AG04450 (cell line): Measurements from ENCODE around the gene TBC1D8. TPM values are rescaled to one million over a fixed set of nuclear protein-coding genes. Genes with fewer than 3 reads are reported as not detected.

Experiments used
- CTCF ChIA-PET: fragments of 300-600, 350-600 bp; formaldehyde crosslinking; extraction: SDS; loops from one replicate; lab custom pipeline; 2022; ENCODE audit warnings: antibody characterized with exemption, inconsistent platforms; lab: Charles Lee
- POLR2A ChIA-PET: fragments of 350-600 bp; formaldehyde crosslinking; extraction: SDS; loops from one replicate; lab custom pipeline; 2021; ENCODE audit warnings: antibody characterized with exemption, inconsistent platforms; lab: Yijun Ruan, JAX
- DNase-seq: peaks from one replicate; pipeline ENCODE4 v3.0.0-alpha.2; 2011; ENCODE audit warnings: low read depth, low spot score
- H3K27ac ChIP-seq: one replicate; pipeline ENCODE4 v1.5.1; 2012; ENCODE audit warnings: low read depth, low read length, control low read depth
- H3K27me3 ChIP-seq: one replicate; pipeline ENCODE4 v1.6.0; 2012; ENCODE audit warnings: low read length; ENCODE audit not compliant: control insufficient read depth, insufficient read depth
- H3K4me3 ChIP-seq: 2 replicates; pipeline ENCODE4 v1.5.1; 2011; ENCODE audit warnings: mild to moderate bottlenecking, low read depth, low read length, control low read depth
- H3K9me3 ChIP-seq: 2 replicates; pipeline ENCODE4 v1.5.1; 2012; ENCODE audit warnings: low read length; ENCODE audit not compliant: control insufficient read depth, insufficient read depth
- polyA plus RNA-seq: library from polyadenylated mRNA; depleted of rRNA; stranded (reverse); fragments of >200 nt; gene quantifications from 2 replicates; pipeline ENCODE4 v1.2.3, GENCODE V29; 2011
- TF ChIP-seq, protein P1 (sequence below): IDR thresholded peaks from 2 replicates; pipeline ENCODE4 v1.5.1; 2011; ENCODE audit warnings: low read depth, low read length, control low read depth, inconsistent platforms

Gene TBC1D8
- polyA plus RNA-seq, 1 experiment: 2.5 TPM

DNA sequence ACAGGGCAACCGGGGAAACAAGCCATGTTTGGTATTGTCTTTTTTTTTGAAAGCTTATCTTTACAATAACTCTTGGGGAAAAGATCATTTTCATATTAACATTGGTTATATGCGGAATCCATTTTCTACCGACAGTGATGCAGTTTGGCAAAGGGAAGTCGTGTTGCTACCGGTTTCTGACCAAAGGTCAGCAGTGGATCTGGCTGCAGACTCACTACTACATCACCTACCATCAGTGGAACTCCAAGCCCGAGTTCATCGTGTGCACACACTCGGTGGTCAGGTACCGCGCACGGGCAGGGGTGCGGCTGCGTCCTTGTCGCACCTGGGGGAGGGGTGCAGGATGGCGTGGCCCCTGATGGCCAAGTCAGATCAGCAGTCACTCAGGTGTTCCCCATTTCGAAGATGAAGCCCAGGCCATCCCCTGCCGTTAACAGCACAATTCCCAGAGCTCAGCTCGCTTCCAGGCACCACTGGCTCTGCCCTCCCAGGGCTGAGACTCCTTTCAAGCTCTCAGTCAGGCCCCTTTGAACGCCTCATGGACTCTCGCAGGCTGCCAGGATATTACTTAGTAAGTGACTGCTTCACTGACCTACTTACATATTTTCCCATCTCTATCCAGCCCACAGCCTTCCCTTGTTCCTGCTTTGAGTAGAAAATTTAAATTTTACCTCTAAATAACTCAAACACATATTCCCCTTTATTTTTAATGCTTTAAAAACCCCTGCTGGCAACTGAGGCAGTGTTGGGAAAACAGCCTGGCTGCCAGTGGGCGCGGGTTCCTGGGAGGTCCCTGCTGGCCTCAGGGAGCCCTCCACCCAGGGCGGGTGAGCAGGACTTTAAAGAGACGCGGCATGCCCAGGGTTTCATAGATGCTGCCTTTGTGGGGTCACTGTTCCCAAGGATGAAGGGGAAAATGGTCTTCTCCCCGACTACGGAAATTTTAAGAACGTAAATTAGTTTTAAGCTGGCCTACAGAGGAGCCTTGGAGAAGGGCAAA lies 182.7 kb downstream of the TBC1D8 start:
- no peak for DNase-seq
- ChIA-PET POLR2A (no interaction called here), CTCF (no interaction called here)
- H3K4me3 ChIP-seq: no peak overlapping the region
- H3K9me3 ChIP-seq: no peaks in the 10 kb centered on the region; the same call in 1 of the 2 replicates
- no peak overlapping the region for H3K27ac ChIP-seq
- TF ChIP-seq, protein P1, sequence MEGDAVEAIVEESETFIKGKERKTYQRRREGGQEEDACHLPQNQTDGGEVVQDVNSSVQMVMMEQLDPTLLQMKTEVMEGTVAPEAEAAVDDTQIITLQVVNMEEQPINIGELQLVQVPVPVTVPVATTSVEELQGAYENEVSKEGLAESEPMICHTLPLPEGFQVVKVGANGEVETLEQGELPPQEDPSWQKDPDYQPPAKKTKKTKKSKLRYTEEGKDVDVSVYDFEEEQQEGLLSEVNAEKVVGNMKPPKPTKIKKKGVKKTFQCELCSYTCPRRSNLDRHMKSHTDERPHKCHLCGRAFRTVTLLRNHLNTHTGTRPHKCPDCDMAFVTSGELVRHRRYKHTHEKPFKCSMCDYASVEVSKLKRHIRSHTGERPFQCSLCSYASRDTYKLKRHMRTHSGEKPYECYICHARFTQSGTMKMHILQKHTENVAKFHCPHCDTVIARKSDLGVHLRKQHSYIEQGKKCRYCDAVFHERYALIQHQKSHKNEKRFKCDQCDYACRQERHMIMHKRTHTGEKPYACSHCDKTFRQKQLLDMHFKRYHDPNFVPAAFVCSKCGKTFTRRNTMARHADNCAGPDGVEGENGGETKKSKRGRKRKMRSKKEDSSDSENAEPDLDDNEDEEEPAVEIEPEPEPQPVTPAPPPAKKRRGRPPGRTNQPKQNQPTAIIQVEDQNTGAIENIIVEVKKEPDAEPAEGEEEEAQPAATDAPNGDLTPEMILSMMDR: no peak
- no peaks in the 10 kb centered on the region for H3K27me3 ChIP-seq

DNA sequence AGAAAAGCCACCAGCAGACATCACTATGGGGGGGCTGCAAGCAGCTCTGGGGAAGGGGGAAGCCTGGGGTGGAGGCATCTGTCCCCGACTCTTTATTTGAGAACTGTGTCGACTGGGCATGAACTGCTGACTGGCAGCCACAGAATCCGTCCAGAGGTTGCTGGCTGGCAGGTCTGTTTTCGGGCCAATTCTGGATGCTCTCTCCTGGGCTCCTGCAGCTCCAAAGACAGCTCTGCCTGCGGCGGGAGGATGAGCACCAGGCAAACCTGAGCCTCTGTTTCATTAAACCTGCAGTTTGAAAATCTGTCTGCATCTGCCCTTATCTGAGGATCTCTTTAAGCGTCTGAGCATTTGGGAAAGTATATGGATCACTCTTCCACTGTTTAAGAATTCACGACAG lies 183.5 kb downstream of the TBC1D8 start:
- no peak overlapping the region for H3K27ac ChIP-seq
- H3K4me3 ChIP-seq: no peak overlapping the region
- no peaks in the 10 kb centered on the region; the same call in 1 of the 2 replicates for H3K9me3 ChIP-seq
- CTCF ChIA-PET: interaction anchor here (1.3 kb wide), 1 partner anchor 237 kb away, joined by 3 read pairs; no protein-coding TSS in a partner anchor
- no peaks in the 10 kb centered on the region for H3K27me3 ChIP-seq
- TF ChIP-seq, protein P1: no peak
- no peak for DNase-seq
- POLR2A ChIA-PET: no interaction called here

DNA sequence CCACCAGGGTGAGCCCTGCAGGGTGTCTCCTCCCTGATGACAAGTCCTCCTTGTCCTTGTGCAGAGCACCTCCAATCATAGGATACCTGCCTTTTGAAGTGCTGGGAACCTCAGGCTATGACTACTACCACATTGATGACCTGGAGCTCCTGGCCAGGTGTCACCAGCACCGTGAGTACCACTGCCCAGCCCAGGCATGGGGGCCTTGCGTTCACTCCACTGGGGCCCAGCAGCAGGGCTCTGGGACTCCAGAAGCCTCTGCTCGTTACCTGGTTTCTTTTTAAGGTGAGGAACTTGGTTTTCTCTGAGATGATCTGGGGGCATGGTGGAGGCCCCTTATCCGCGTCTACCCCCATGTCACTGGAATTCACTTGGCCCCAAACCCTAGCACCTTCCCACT lies 185.6 kb downstream of the TBC1D8 start:
- no peak for DNase-seq
- CTCF ChIA-PET: interaction anchor here (1.1 kb wide), 1 partner anchor 235 kb away, joined by 3 read pairs; no protein-coding TSS in a partner anchor
- H3K9me3 ChIP-seq: peaks cover 2% of the 10 kb centered on the region; the same call in 1 of the 2 replicates
- no peaks in the 10 kb centered on the region for H3K27me3 ChIP-seq
- TF ChIP-seq, protein P1: no peak
- no peak overlapping the region for H3K27ac ChIP-seq
- POLR2A ChIA-PET: no interaction called here
- no peak overlapping the region for H3K4me3 ChIP-seq

DNA sequence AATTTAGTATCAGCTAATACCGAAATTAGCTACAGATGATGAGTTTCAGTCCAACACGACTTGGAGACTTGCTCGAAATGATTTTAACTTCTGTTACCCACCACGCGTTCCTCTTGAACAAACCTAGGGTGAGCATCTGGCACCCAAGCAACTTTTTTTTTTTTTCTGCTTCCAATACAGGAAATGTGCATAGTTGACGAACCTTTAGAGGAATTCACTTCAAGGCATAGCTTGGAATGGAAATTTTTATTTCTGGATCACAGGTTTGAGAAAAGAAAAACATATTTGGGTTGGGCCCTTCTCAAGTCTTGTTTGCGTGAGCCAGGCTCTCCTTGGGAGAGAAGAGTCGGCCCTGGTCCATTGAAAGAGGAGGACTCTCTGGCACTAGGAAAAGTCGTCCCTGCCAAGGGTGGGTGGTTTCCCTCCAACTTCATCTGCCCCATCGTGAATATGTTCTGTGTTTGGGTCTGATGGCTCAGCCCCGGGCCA lies 186.5 kb downstream of the TBC1D8 start:
- CTCF ChIA-PET: interaction anchor here (0.9 to 1.1 kb wide), 2 partner anchors 62 to 234 kb away, joined by 3 to 5 read pairs; no protein-coding TSS in a partner anchor
- DNase-seq: no peak
- POLR2A ChIA-PET: no interaction called here
- H3K27me3 ChIP-seq: no peaks in the 10 kb centered on the region
- TF ChIP-seq, protein P1: no peak
- H3K4me3 ChIP-seq: no peak overlapping the region
- 0 out of 2 replicates have a peak, but pooled peaks cover 2% of the 10 kb centered on the region for H3K9me3 ChIP-seq
- H3K27ac ChIP-seq: no peak overlapping the region
